WTC11 (cell line): ENCODE data around the gene CEP72.

Source experiments
- FOXP1 ChIP-seq: sonication (generic); formaldehyde crosslinking; IDR thresholded peaks from 2 replicates; pipeline ENCODE4 v1.8.0; 2022; ENCODE audit warnings: missing genetic modification reagents, mild to moderate bottlenecking, moderate library complexity, borderline replicate concordance
- TF ChIP-seq, protein P1 (sequence below): sonication (generic); formaldehyde crosslinking; IDR thresholded peaks from 2 replicates; pipeline ENCODE4 v1.8.0; 2023; ENCODE audit warnings: missing genetic modification reagents, mild to moderate bottlenecking, borderline replicate concordance
- TF ChIP-seq, protein P2 (sequence below): sonication (generic); formaldehyde crosslinking; IDR thresholded peaks from 2 replicates; pipeline ENCODE4 v1.8.1; 2022; ENCODE audit warnings: mild to moderate bottlenecking, missing genetic modification reagents, moderate library complexity, borderline replicate concordance
- TF ChIP-seq, protein P3 (sequence below): fragments of 200-600 bp; IDR thresholded peaks from 2 replicates; pipeline ENCODE4 v1.8.0; 2022; ENCODE audit warnings: antibody characterized with exemption
- TF ChIP-seq, protein P4 (sequence below): sonication (generic); formaldehyde crosslinking; IDR thresholded peaks from 2 replicates; pipeline ENCODE4 v1.8.0; 2022; ENCODE audit warnings: mild to moderate bottlenecking, missing genetic modification reagents
- TF ChIP-seq, protein P5 (sequence below): sonication (generic); formaldehyde crosslinking; IDR thresholded peaks from 2 replicates; pipeline ENCODE4 v1.8.0; 2022; ENCODE audit warnings: mild to moderate bottlenecking, missing genetic modification reagents

DNA sequence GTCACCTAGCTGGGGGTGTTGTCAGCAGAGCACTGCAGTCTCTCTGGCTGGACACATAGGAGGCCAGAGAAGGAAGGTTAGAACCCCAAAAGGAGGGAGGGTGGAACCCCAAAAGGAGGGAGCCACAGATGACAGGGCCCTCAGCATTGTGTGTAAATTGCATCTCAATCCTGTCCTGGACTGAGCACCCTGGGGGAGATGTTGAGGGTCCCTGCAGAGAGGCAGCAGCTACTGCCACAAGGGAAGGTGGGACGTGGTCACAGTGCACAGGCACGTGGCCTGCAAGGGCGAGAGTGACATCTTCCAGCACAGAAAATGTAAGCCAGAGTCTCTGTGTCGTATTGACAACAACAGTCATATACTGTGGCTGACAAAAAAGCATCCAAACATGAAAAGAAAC, 36.5 kb upstream of the CEP72 start:
- TF ChIP-seq, protein P1, sequence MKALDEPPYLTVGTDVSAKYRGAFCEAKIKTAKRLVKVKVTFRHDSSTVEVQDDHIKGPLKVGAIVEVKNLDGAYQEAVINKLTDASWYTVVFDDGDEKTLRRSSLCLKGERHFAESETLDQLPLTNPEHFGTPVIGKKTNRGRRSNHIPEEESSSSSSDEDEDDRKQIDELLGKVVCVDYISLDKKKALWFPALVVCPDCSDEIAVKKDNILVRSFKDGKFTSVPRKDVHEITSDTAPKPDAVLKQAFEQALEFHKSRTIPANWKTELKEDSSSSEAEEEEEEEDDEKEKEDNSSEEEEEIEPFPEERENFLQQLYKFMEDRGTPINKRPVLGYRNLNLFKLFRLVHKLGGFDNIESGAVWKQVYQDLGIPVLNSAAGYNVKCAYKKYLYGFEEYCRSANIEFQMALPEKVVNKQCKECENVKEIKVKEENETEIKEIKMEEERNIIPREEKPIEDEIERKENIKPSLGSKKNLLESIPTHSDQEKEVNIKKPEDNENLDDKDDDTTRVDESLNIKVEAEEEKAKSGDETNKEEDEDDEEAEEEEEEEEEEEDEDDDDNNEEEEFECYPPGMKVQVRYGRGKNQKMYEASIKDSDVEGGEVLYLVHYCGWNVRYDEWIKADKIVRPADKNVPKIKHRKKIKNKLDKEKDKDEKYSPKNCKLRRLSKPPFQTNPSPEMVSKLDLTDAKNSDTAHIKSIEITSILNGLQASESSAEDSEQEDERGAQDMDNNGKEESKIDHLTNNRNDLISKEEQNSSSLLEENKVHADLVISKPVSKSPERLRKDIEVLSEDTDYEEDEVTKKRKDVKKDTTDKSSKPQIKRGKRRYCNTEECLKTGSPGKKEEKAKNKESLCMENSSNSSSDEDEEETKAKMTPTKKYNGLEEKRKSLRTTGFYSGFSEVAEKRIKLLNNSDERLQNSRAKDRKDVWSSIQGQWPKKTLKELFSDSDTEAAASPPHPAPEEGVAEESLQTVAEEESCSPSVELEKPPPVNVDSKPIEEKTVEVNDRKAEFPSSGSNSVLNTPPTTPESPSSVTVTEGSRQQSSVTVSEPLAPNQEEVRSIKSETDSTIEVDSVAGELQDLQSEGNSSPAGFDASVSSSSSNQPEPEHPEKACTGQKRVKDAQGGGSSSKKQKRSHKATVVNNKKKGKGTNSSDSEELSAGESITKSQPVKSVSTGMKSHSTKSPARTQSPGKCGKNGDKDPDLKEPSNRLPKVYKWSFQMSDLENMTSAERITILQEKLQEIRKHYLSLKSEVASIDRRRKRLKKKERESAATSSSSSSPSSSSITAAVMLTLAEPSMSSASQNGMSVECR: no peak
- TF ChIP-seq, protein P2, sequence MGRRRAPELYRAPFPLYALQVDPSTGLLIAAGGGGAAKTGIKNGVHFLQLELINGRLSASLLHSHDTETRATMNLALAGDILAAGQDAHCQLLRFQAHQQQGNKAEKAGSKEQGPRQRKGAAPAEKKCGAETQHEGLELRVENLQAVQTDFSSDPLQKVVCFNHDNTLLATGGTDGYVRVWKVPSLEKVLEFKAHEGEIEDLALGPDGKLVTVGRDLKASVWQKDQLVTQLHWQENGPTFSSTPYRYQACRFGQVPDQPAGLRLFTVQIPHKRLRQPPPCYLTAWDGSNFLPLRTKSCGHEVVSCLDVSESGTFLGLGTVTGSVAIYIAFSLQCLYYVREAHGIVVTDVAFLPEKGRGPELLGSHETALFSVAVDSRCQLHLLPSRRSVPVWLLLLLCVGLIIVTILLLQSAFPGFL: no peak
- TF ChIP-seq, protein P3, sequence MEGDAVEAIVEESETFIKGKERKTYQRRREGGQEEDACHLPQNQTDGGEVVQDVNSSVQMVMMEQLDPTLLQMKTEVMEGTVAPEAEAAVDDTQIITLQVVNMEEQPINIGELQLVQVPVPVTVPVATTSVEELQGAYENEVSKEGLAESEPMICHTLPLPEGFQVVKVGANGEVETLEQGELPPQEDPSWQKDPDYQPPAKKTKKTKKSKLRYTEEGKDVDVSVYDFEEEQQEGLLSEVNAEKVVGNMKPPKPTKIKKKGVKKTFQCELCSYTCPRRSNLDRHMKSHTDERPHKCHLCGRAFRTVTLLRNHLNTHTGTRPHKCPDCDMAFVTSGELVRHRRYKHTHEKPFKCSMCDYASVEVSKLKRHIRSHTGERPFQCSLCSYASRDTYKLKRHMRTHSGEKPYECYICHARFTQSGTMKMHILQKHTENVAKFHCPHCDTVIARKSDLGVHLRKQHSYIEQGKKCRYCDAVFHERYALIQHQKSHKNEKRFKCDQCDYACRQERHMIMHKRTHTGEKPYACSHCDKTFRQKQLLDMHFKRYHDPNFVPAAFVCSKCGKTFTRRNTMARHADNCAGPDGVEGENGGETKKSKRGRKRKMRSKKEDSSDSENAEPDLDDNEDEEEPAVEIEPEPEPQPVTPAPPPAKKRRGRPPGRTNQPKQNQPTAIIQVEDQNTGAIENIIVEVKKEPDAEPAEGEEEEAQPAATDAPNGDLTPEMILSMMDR: no peak
- TF ChIP-seq, protein P4, sequence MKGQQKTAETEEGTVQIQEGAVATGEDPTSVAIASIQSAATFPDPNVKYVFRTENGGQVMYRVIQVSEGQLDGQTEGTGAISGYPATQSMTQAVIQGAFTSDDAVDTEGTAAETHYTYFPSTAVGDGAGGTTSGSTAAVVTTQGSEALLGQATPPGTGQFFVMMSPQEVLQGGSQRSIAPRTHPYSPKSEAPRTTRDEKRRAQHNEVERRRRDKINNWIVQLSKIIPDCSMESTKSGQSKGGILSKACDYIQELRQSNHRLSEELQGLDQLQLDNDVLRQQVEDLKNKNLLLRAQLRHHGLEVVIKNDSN (CRISPR knock-in tag): no peak
- TF ChIP-seq, protein P5, sequence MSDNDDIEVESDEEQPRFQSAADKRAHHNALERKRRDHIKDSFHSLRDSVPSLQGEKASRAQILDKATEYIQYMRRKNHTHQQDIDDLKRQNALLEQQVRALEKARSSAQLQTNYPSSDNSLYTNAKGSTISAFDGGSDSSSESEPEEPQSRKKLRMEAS (CRISPR knock-in tag): no peak
- no peak for TF ChIP-seq FOXP1 (CRISPR knock-in tag)
